H9 (cell line): ENCODE data around the gene BARD1. TPM values are rescaled to one million over a fixed set of nuclear protein-coding genes. Genes with fewer than 3 reads are reported as not detected.
"Not testable (repeated sequence)": the region's sequence is repeated elsewhere in the genome, so short reads cannot be mapped to it uniquely, and the experiment has no call there.

ENCODE experiments used
- DNase-seq: peaks from one replicate; pipeline ENCODE4 v3.0.0-alpha.2; 2017
- H2AFZ ChIP-seq: one replicate; pipeline ENCODE4 v1.6.1; 2013; ENCODE audit warnings: mild to moderate bottlenecking, low read length, control low read depth, moderate library complexity
- H2AK5ac ChIP-seq: 2 replicates; pipeline ENCODE4 v1.6.1; 2013; ENCODE audit warnings: low read length, control low read depth, mixed read lengths; ENCODE audit not compliant: insufficient read length
- H2BK120ac ChIP-seq: one replicate; pipeline ENCODE4 v1.6.1; 2013; ENCODE audit warnings: low read depth, mild to moderate bottlenecking, low read length, control low read depth, inconsistent platforms; ENCODE audit not compliant: poor library complexity, severe bottlenecking
- H2BK12ac ChIP-seq: 2 replicates; pipeline ENCODE4 v1.6.1; 2013; ENCODE audit warnings: low read length, control low read depth, mixed read lengths, low read depth; ENCODE audit not compliant: insufficient read length
- H2BK15ac ChIP-seq: 2 replicates; pipeline ENCODE4 v1.6.1; 2013; ENCODE audit warnings: low read depth, low read length, control low read depth
- H2BK20ac ChIP-seq: one replicate; pipeline ENCODE4 v1.6.1; 2013; ENCODE audit warnings: low read depth, mild to moderate bottlenecking, low read length, control low read depth, inconsistent platforms; ENCODE audit not compliant: poor library complexity, severe bottlenecking
- H2BK5ac ChIP-seq: 2 replicates; pipeline ENCODE4 v1.6.1; 2013; ENCODE audit warnings: low read length, control low read depth, mixed read lengths; ENCODE audit not compliant: insufficient read length
- H3K14ac ChIP-seq: 2 replicates; pipeline ENCODE4 v1.6.1; 2013; ENCODE audit warnings: low read length, control low read depth; ENCODE audit not compliant: insufficient read depth
- H3K18ac ChIP-seq: 2 replicates; pipeline ENCODE4 v1.6.1; 2013; ENCODE audit warnings: low read depth, mild to moderate bottlenecking, mixed read lengths, low read length, control low read depth; ENCODE audit not compliant: insufficient read length
- H3K23ac ChIP-seq: 2 replicates; pipeline ENCODE4 v1.6.1; 2013; ENCODE audit warnings: low read length, control low read depth, mixed read lengths, low read depth; ENCODE audit not compliant: insufficient read length
- H3K23me2 ChIP-seq: 2 replicates; pipeline ENCODE4 v1.6.1; 2013; ENCODE audit warnings: low read depth, mild to moderate bottlenecking, mixed read lengths, low read length, control low read depth; ENCODE audit not compliant: insufficient read length, poor library complexity, severe bottlenecking
- H3K27ac ChIP-seq: 2 replicates; pipeline ENCODE4 v1.5.1; 2013; ENCODE audit warnings: low read length, control low read depth, mixed read lengths, low read depth; ENCODE audit not compliant: insufficient read length
- H3K27me3 ChIP-seq: 2 replicates; pipeline ENCODE4 v1.6.1; 2013; ENCODE audit warnings: low read length, control low read depth, inconsistent platforms; ENCODE audit not compliant: insufficient read depth
- H3K4ac ChIP-seq: 2 replicates; pipeline ENCODE4 v1.6.1; 2013; ENCODE audit warnings: low read depth, mild to moderate bottlenecking, control low read depth, inconsistent platforms, low read length, moderate library complexity
- H3K4me1 ChIP-seq: 2 replicates; pipeline ENCODE4 v1.6.1; 2013; ENCODE audit warnings: low read length, control low read depth, inconsistent platforms; ENCODE audit not compliant: insufficient read depth
- H3K4me2 ChIP-seq: 2 replicates; pipeline ENCODE4 v1.6.1; 2013; ENCODE audit warnings: low read length, control low read depth, mixed read lengths; ENCODE audit not compliant: insufficient read length, insufficient read depth
- H3K56ac ChIP-seq: 2 replicates; pipeline ENCODE4 v1.6.1; 2013; ENCODE audit warnings: low read depth, mild to moderate bottlenecking, mixed read lengths, low read length, control low read depth; ENCODE audit not compliant: insufficient read length
- H3K79me1 ChIP-seq: 2 replicates; pipeline ENCODE4 v1.6.1; 2013; ENCODE audit warnings: low read depth, mild to moderate bottlenecking, moderate library complexity, low read length, control low read depth, inconsistent platforms; ENCODE audit not compliant: insufficient read depth, poor library complexity, severe bottlenecking
- H3K79me2 ChIP-seq: 2 replicates; pipeline ENCODE4 v1.6.1; 2013; ENCODE audit warnings: low read length, control low read depth, inconsistent platforms; ENCODE audit not compliant: insufficient read depth
- H3K9ac ChIP-seq: 2 replicates; pipeline ENCODE4 v1.6.1; 2013; ENCODE audit warnings: low read length, control low read depth, mixed read lengths; ENCODE audit not compliant: insufficient read length; ENCODE audit errors: extremely low read depth
- H3K9me3 ChIP-seq: one replicate; pipeline ENCODE4 v1.6.1; 2013; ENCODE audit warnings: low read depth, low read length, inconsistent platforms; ENCODE audit not compliant: control insufficient read depth
- H3T11ph ChIP-seq: one replicate; pipeline ENCODE4 v1.6.1; 2013; ENCODE audit warnings: mild to moderate bottlenecking, low read length, control low read depth, inconsistent platforms
- H4K20me1 ChIP-seq: one replicate; pipeline ENCODE4 v1.6.1; 2013; ENCODE audit not compliant: control insufficient read depth, insufficient read length, insufficient read depth
- H4K5ac ChIP-seq: 2 replicates; pipeline ENCODE4 v1.6.1; 2013; ENCODE audit warnings: low read depth, mild to moderate bottlenecking, mixed read lengths, low read length, control low read depth; ENCODE audit not compliant: insufficient read length
- H4K8ac ChIP-seq: replicated peaks from 2 replicates; pipeline ENCODE4 v1.6.1; 2013; ENCODE audit warnings: low read length, control low read depth, mixed read lengths, low read depth; ENCODE audit not compliant: insufficient read length
- H4K91ac ChIP-seq: 2 replicates; pipeline ENCODE4 v1.6.1; 2013; ENCODE audit warnings: low read depth, mild to moderate bottlenecking, moderate library complexity, mixed read lengths, low read length, control low read depth; ENCODE audit not compliant: insufficient read length
- H3K27ac Mint-ChIP-seq, 3 experiments: 2 replicates in 2 of 3; 3 replicates in 1 of 3; pipeline ENCODE4 v1.8.0; 2020 to 2021; ENCODE audit warnings: mixed read lengths in 3 of 3, mild to moderate bottlenecking in 1 of 3, moderate library complexity in 1 of 3
- H3K27me3 Mint-ChIP-seq: 2 replicates; pipeline ENCODE4 v1.8.0; 2021; ENCODE audit warnings: low read depth, mild to moderate bottlenecking, moderate library complexity, mixed read lengths
- H3K36me3 Mint-ChIP-seq, 3 experiments: 2 replicates in 2 of 3; 3 replicates in 1 of 3; pipeline ENCODE4 v1.8.0; 2020 to 2021; ENCODE audit warnings: low read depth in 3 of 3, mixed read lengths in 3 of 3; ENCODE audit not compliant: insufficient read depth in 1 of 3
- H3K4me1 Mint-ChIP-seq, 2 experiments: 2 replicates each; pipeline ENCODE4 v1.8.0; 2020; ENCODE audit warnings: mixed read lengths in 2 of 2
- H3K4me3 Mint-ChIP-seq, 2 experiments: 2 replicates in 1 of 2; 3 replicates in 1 of 2; pipeline ENCODE4 v1.8.0; 2020 to 2021; ENCODE audit warnings: mild to moderate bottlenecking in 2 of 2, mixed read lengths in 2 of 2, moderate library complexity in 1 of 2
- H3K9me3 Mint-ChIP-seq, 2 experiments: 2 replicates in 1 of 2; 3 replicates in 1 of 2; pipeline ENCODE4 v1.8.0; 2020; ENCODE audit warnings: mild to moderate bottlenecking in 2 of 2, mixed read lengths in 2 of 2, moderate library complexity in 1 of 2
- CTCF ChIP-seq: fragments of 200-600 bp; sonication (generic); conservative IDR thresholded peaks from 3 replicates; pipeline ENCODE4 v1.8.0; 2021; ENCODE audit warnings: antibody characterized with exemption, mild to moderate bottlenecking
- WGBS: extraction: QIAGEN DNeasy Blood & Tissue Kit; methylation state at CpG from one replicate; pipeline ENCODE4 v1.1.7; 2013; ENCODE audit warnings: missing lambda C conversion rate, low lambda C conversion rate, mixed read lengths; ENCODE audit not compliant: insufficient read length; ENCODE audit errors: extremely low coverage; 5-methylcytosine and 5-hydroxymethylcytosine counted together
- total RNA-seq: library from RNA; stranded (reverse); gene quantifications from 2 replicates; pipeline ENCODE4 v1.2.1, GENCODE V29; 2021

Gene BARD1
- total RNA-seq, 1 experiment from 2014 or later = 30.6 TPM

DNA sequence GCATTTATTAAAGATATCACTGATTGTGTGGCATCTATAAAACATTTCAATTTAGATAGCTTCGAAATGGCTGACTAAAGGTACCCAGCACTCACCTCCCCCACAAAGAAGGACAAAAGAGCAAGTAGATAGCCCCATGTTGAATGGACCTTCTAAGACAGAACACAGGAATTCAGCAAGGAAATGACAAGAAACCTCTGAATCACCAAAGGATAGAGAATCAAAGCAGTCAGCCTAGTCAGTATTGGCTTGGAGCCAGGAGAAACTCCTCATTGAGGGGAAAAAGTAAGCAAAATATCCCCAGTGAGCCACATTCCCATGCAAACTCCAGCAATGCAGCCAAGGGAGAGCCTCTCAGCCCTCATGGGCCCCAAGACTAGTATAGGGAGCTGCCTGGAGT lies 113.7 kb downstream of the BARD1 start:
- Histone ChIP-seq H2AK5ac (no peak overlapping the region), H3K18ac (no peak overlapping the region), H4K91ac (no peak overlapping the region), H3K14ac (no peak overlapping the region), H3T11ph (no peak overlapping the region), H3K9ac (no peak overlapping the region), H3K27me3 (no peaks in the 10 kb centered on the region), H3K9me3 (no peaks in the 10 kb centered on the region), H3K4me1 (no peaks in the 10 kb centered on the region), H4K20me1 (no peaks in the 10 kb centered on the region), H2BK5ac (no peak overlapping the region), H2AFZ (no peak overlapping the region), H4K8ac (no peak overlapping the region), H3K27ac (no peak overlapping the region), H3K79me2 (no peaks in the 10 kb centered on the region), H3K56ac (no peak overlapping the region), H4K5ac (no peak overlapping the region), H2BK20ac (no peak overlapping the region), H3K4me2 (no peak overlapping the region), H2BK12ac (no peak overlapping the region), H3K23me2 (no peaks in the 10 kb centered on the region), H3K23ac (no peak overlapping the region), H3K79me1 (no peaks in the 10 kb centered on the region), H2BK120ac (no peak overlapping the region), H3K4ac (no peak overlapping the region), H2BK15ac (no peak overlapping the region)
- WGBS = no CpG with 5 or more reads among the region's 1 CpG
- no peak overlapping the region for H3K4me3 Mint-ChIP-seq
- H3K27ac Mint-ChIP-seq = no peak overlapping the region
- no peaks in the 10 kb centered on the region for H3K4me1 Mint-ChIP-seq
- peaks cover 4 to 7% of the 10 kb centered on the region in 2 experiments; a peak in 4 of 5 replicates for H3K9me3 Mint-ChIP-seq
- no peak for TF ChIP-seq CTCF
- no peak for DNase-seq
- H3K27me3 Mint-ChIP-seq = no peaks in the 10 kb centered on the region
- H3K36me3 Mint-ChIP-seq = peaks cover 0 to 6% (median 2%) of the 10 kb centered on the region in 3 experiments; a peak in 2 of 7 replicates

DNA sequence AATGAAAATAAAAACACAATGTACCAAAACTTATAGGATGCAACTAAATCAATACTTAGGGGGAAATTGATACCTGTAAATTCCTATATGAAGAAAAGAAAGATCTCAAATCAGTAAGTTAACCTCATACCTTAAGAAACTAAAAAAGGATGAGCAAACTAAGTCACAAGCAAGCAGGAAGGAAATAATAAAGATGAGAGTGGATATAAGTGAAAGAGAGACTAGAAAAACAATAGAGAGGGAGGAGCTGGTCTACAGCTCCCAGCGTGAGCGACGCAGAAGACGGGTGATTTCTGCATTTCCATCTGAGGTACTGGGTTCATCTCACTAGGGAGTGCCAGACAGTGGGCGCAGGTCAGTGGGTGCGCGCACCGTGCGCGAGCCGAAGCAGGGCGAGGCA lies 125.9 kb downstream of the BARD1 start:
- H3K4ac ChIP-seq, H3K9me3 ChIP-seq, H2BK120ac ChIP-seq, H3K56ac ChIP-seq, H3K79me1 ChIP-seq, H2BK20ac ChIP-seq, H2AFZ ChIP-seq, H3K79me2 ChIP-seq, H4K20me1 ChIP-seq, H3K23ac ChIP-seq, H3K4me1 Mint-ChIP-seq, H2AK5ac ChIP-seq, H3K27me3 ChIP-seq, H3K14ac ChIP-seq, H3K27me3 Mint-ChIP-seq, H2BK12ac ChIP-seq, H2BK5ac ChIP-seq, H3K36me3 Mint-ChIP-seq, H3K4me2 ChIP-seq, H2BK15ac ChIP-seq, H3K9me3 Mint-ChIP-seq, H3K9ac ChIP-seq, H3K18ac ChIP-seq, H4K5ac ChIP-seq, H4K8ac ChIP-seq, H3K23me2 ChIP-seq, H4K91ac ChIP-seq, H3K4me1 ChIP-seq, H3K27ac ChIP-seq, DNase-seq, H3T11ph ChIP-seq: not testable (repeated sequence)
- Mint-ChIP-seq H3K27ac (peak overlapping the region in 1 of 3 experiments; percentile 57; a peak in 3 of 7 replicates), H3K4me3 (peak overlapping the region; percentile 82)
- WGBS = no CpG with 5 or more reads among the region's 12 CpGs
